Pancreas (tissue), 10 donors: ENCODE results near the gene CD79B. TPM values are rescaled to one million over a fixed set of nuclear protein-coding genes. Genes with fewer than 3 reads are reported as not detected.
A peak's percentile ranks its signal among the peaks of the same experiment; 100 is the strongest.

ENCODE experiments used
- ATAC-seq, 4 donors: fragments of 200-7000 bp; cut with Tn5 transposase; one replicate each; pipeline versions ENCODE4 v1.8.0 to v1.9.1; 2020; ENCODE audit warnings: mild to moderate bottlenecking in 4 of 4, moderate library complexity in 4 of 4
- DNase-seq, 6 donors: peaks; one replicate each; pipeline ENCODE4 v3.0.0-alpha.2; 2020
- FAIRE-seq: peaks from 2 replicates; lab custom pipeline; 2012; peaks lifted over from hg19 to GRCh38; lab: Jason Lieb, UNC
- H3K27ac ChIP-seq, 4 donors: fragments of 200-600 bp; sonication (generic); 1 replicate in 3 of 4; 2 replicates in 1 of 4; pipeline versions ENCODE4 v1.5.0 to v1.8.0; 2020
- H3K27me3 ChIP-seq, 4 donors: fragments of 200-600 bp; one replicate each; pipeline ENCODE4 v1.8.0; 2021
- H3K36me3 ChIP-seq, 3 donors: fragments of 200-600 bp; sonication (generic) in 1 of 3; one replicate each; pipeline versions ENCODE4 v1.5.0 to v1.8.0; 2020 to 2021
- H3K4me1 ChIP-seq, 3 donors: fragments of 200-600 bp; one replicate each; pipeline ENCODE4 v1.8.0; 2021
- H3K4me3 ChIP-seq, 4 donors: fragments of 200-600 bp; sonication (generic) in 2 of 4; one replicate each; pipeline versions ENCODE4 v1.5.0 to v1.8.0; 2020 to 2021
- H3K9me3 ChIP-seq, 4 donors: fragments of 200-600 bp; one replicate each; pipeline ENCODE4 v1.8.0; 2021
- WGBS, 2 donors: extraction: QIAGEN DNeasy Blood & Tissue Kit; methylation state at CpG; one replicate each; pipeline ENCODE4 v1.1.7; 2013; 5-methylcytosine and 5-hydroxymethylcytosine counted together
- intact Hi-C, 3 donors: fragments of 100-400 bp; cut with DNase I; formaldehyde crosslinking; loops; one replicate each; pipeline versions ENCODE4 v1.11.1 to v1.14.2; 2022
- polyA plus RNA-seq, 2 donors: library from polyadenylated mRNA; stranded (reverse); fragments of 200-250 nt; gene quantifications; one replicate each; pipeline ENCODE4 v1.2.3, GENCODE V29; 2013
- total RNA-seq, 6 donors: library from RNA; stranded (reverse); fragmentation: NEBNext Ultra II Directional in 4 of 6; extraction: Animal tissue kit (Norgen Biotek cat#: 25700) in 4 of 6; gene quantifications; one replicate each; pipeline versions ENCODE4 v1.2.1 to v1.2.4, GENCODE V29; 2021 to 2023
- TF ChIP-seq, protein P1 (sequence below), 4 donors: fragments of 200-600 bp; sonication (generic) in 3 of 4; IDR thresholded peaks; one replicate each; pipeline versions ENCODE4 v1.5.0 to v1.8.0; 2021; ENCODE audit warnings: antibody characterized with exemption in 4 of 4
- donor health status: healthy with polysubstance abuse.
- donor health status: DM: no; HTN: no; CAD: no; lungs with moderate emphysema.
- donor health status: DM: no; HTN: no; CAD: no.
- donor health status: control.
- donor health status: control.
- donor health status: Bipolar disorder and iron deficiency.
- donor health status: DM: yes; HTN: yes; CAD: no.
- donor health status: DM: no; HTN: no; CAD: no.
- donor health status: DM: no; HTN: no; CAD: no.
- donor health status: DM: yes; HTN: yes; CAD: no.

The CD79B gene
- total and polyA plus RNA-seq, 8 donors = 0.20 to 1.2 (median 0.80) TPM

GRCh38 chr17:63937920-63938319, 5.8 kb upstream of the CD79B start:
- H3K9me3 ChIP-seq = no peaks in the 10 kb centered on the region
- H3K36me3 ChIP-seq = no peaks in the 10 kb centered on the region
- FAIRE-seq (no peak), DNase-seq (peak in 2 of 6 donors; percentile 4 to 22), ATAC-seq (no peak)
- no peaks in the 10 kb centered on the region for H3K4me1 ChIP-seq
- H3K27ac ChIP-seq = no peak overlapping the region
- H3K27me3 ChIP-seq = no peaks in the 10 kb centered on the region
- 91 to 95% methylated on average over 4 of the region's 4 CpGs for WGBS, 2 donors
- no peak overlapping the region for H3K4me3 ChIP-seq
- TF ChIP-seq, protein P1, sequence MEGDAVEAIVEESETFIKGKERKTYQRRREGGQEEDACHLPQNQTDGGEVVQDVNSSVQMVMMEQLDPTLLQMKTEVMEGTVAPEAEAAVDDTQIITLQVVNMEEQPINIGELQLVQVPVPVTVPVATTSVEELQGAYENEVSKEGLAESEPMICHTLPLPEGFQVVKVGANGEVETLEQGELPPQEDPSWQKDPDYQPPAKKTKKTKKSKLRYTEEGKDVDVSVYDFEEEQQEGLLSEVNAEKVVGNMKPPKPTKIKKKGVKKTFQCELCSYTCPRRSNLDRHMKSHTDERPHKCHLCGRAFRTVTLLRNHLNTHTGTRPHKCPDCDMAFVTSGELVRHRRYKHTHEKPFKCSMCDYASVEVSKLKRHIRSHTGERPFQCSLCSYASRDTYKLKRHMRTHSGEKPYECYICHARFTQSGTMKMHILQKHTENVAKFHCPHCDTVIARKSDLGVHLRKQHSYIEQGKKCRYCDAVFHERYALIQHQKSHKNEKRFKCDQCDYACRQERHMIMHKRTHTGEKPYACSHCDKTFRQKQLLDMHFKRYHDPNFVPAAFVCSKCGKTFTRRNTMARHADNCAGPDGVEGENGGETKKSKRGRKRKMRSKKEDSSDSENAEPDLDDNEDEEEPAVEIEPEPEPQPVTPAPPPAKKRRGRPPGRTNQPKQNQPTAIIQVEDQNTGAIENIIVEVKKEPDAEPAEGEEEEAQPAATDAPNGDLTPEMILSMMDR (IDR thresholded peaks at IDR 0.05) = no peak
- intact Hi-C loops = no loop called here

DNA sequence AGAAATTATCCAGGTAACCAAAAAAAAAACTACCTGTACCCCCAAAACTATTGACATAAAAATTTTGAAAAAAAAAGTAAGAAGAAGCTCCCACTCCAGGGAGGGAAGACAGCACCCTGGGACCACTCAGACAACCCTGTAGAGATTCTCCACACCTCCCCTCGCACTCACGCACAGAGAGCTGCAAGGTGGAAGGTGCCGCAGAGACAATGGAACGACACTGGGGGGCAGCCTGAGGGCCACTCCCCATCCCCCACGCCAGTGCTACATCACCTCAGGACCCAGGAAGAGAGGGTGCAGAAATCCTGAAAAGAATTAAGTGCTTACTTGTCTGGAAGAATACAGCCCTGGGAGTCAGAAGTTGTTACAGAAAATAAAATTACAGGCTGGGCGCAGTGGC, 5.2 kb upstream of the CD79B start:
- ATAC-seq (no peak), FAIRE-seq (no peak), DNase-seq (peak in 2 of 6 donors; percentile 2 to 20)
- Histone ChIP-seq H3K9me3 (no peaks in the 10 kb centered on the region), H3K4me1 (no peaks in the 10 kb centered on the region), H3K4me3 (no peak overlapping the region), H3K27ac (no peak overlapping the region), H3K36me3 (no peaks in the 10 kb centered on the region), H3K27me3 (no peaks in the 10 kb centered on the region)
- intact Hi-C loops = no loop called here
- WGBS, 2 donors = 83% methylated on average over 6 of the region's 6 CpGs
- TF ChIP-seq, protein P1 (IDR thresholded peaks at IDR 0.05) = no peak

GRCh38 chr17:63934183-63935112, 2.3 kb upstream of the CD79B start:
- no peak overlapping the region for H3K4me3 ChIP-seq
- H3K4me1 ChIP-seq = no peaks in the 10 kb centered on the region
- 74 to 82% methylated on average over 21 of the region's 21 CpGs for WGBS, 2 donors
- TF ChIP-seq, protein P1 (IDR thresholded peaks at IDR 0.05) = no peak
- intact Hi-C loops = no loop called here
- H3K27me3 ChIP-seq = no peaks in the 10 kb centered on the region
- ATAC-seq = no peak
- no peak overlapping the region for H3K27ac ChIP-seq
- H3K36me3 ChIP-seq = no peaks in the 10 kb centered on the region
- H3K9me3 ChIP-seq = no peaks in the 10 kb centered on the region
- FAIRE-seq = no peak
- DNase-seq = peak in 2 of 6 donors; percentile 11 to 39

- ATAC-seq (no peak), FAIRE-seq (no peak), DNase-seq (peak in 1 of 6 donors; percentile 8)
- Histone ChIP-seq H3K4me3 (no peak overlapping the region), H3K36me3 (no peaks in the 10 kb centered on the region), H3K27ac (no peak overlapping the region), H3K9me3 (no peaks in the 10 kb centered on the region), H3K4me1 (no peaks in the 10 kb centered on the region), H3K27me3 (no peaks in the 10 kb centered on the region)
- TF ChIP-seq, protein P1 (IDR thresholded peaks at IDR 0.05) = no peak
- 84% methylated on average over 8 of the region's 8 CpGs for WGBS, 2 donors
- intact Hi-C loops = no loop called here
Measured at GRCh38 chr17:63933598-63933997, 1.5 kb upstream of the CD79B start.

DNA sequence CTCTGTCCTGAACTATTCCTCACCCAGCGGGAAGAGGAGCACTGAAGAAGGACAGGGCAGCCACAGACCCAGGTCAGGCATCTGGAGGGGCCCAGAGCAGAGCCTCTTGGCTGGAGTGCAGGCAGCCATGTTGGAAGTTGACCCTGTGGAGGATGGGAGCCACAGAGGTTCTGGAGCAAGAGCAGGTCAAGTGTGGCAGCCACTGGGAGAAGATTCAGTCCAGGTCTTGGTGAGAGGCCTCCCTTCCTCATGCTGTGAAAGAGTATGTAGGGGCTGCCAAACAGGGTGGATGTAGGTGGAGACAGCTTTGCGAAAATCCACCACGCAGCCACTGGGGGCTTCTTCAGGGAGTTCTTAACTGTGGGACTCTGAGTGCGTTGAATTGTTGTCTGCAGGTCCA, 590 bp upstream of the CD79B start:
- DNase-seq (peak in 1 of 6 donors; percentile 1), FAIRE-seq (no peak), ATAC-seq (no peak)
- H3K36me3 ChIP-seq = no peaks in the 10 kb centered on the region
- intact Hi-C loops = no loop called here
- no peaks in the 10 kb centered on the region for H3K4me1 ChIP-seq
- H3K4me3 ChIP-seq = no peak overlapping the region
- WGBS, 2 donors = 90% methylated on average over 4 of the region's 4 CpGs
- no peak overlapping the region for H3K27ac ChIP-seq
- TF ChIP-seq, protein P1 (IDR thresholded peaks at IDR 0.05) = no peak
- H3K27me3 ChIP-seq = no peaks in the 10 kb centered on the region
- H3K9me3 ChIP-seq = no peaks in the 10 kb centered on the region
